Mononuclear cell (primary cell): ENCODE data around the gene GPC6. TPM values are rescaled to one million over a fixed set of nuclear protein-coding genes. Genes with fewer than 3 reads are reported as not detected.
"Not testable (repeated sequence)": the region's sequence is repeated elsewhere in the genome, so short reads cannot be mapped to it uniquely, and the experiment has no call there.

Source experiments
- H3K27me3 ChIP-seq: 2 replicates; pipeline ENCODE4 v1.6.0; 2011; ENCODE audit warnings: low read length, control low read depth; ENCODE audit not compliant: insufficient read depth
- H3K4me1 ChIP-seq: 2 replicates; pipeline ENCODE4 v1.5.1; 2011; ENCODE audit warnings: mild to moderate bottlenecking, low read length, control low read depth; ENCODE audit not compliant: insufficient read depth
- H3K4me3 ChIP-seq: 2 replicates; pipeline ENCODE4 v1.5.1; 2011; ENCODE audit warnings: mild to moderate bottlenecking, low read length, moderate library complexity
- H3K9me3 ChIP-seq: 2 replicates; pipeline ENCODE4 v1.5.1; 2011; ENCODE audit warnings: low read depth, mild to moderate bottlenecking, control low read depth, low read length
- total RNA-seq: library from RNA; depleted of rRNA; stranded (reverse); fragments of >200 nt; gene quantifications from one replicate; pipeline ENCODE4 v1.2.3, GENCODE V29; 2012

The GPC6 gene
- total RNA-seq, 1 donor, result 0.31 TPM

GRCh38 chr13:94342436-94343242 is 1116.0 kb downstream of the GPC6 start:
- Histone ChIP-seq H3K4me1 (no peaks in the 10 kb centered on the region), H3K9me3 (no peaks in the 10 kb centered on the region)

GRCh38 chr13:94343243-94343585 is 1116.6 kb downstream of the GPC6 start:
- no peaks in the 10 kb centered on the region for H3K9me3 ChIP-seq
- H3K4me3 ChIP-seq, result no peak overlapping the region
- no peaks in the 10 kb centered on the region for H3K4me1 ChIP-seq
- no peaks in the 10 kb centered on the region for H3K27me3 ChIP-seq

More at GRCh38 chr13:94342436-94343242, 1116.0 kb downstream of the GPC6 start:
- H3K4me3 ChIP-seq, result no peak overlapping the region
- H3K27me3 ChIP-seq, result no peaks in the 10 kb centered on the region

- not testable (repeated sequence) for H3K9me3 ChIP-seq, H3K27me3 ChIP-seq, H3K4me3 ChIP-seq, H3K4me1 ChIP-seq
These were observed 1117.1 kb downstream of the GPC6 start for GRCh38 chr13:94343687-94344086.

GRCh38 chr13:94344126-94344818 is 1117.7 kb downstream of the GPC6 start:
- Histone ChIP-seq H3K4me1 (no peaks in the 10 kb centered on the region), H3K27me3 (no peaks in the 10 kb centered on the region), H3K4me3 (no peak overlapping the region), H3K9me3 (no peaks in the 10 kb centered on the region)

- Histone ChIP-seq H3K4me1 (no peaks in the 10 kb centered on the region), H3K27me3 (no peaks in the 10 kb centered on the region), H3K4me3 (no peak overlapping the region), H3K9me3 (no peaks in the 10 kb centered on the region)
These were observed 1119.0 kb downstream of the GPC6 start for GRCh38 chr13:94345374-94346195.

- Histone ChIP-seq H3K4me1 (no peaks in the 10 kb centered on the region), H3K4me3 (no peak overlapping the region), H3K27me3 (no peaks in the 10 kb centered on the region), H3K9me3 (no peaks in the 10 kb centered on the region)
These were observed 1119.8 kb downstream of the GPC6 start for GRCh38 chr13:94346261-94347019.

GRCh38 chr13:94351292-94351990 is 1124.8 kb downstream of the GPC6 start:
- no peaks in the 10 kb centered on the region for H3K27me3 ChIP-seq
- H3K9me3 ChIP-seq, result no peaks in the 10 kb centered on the region
- no peak overlapping the region for H3K4me3 ChIP-seq
- no peaks in the 10 kb centered on the region for H3K4me1 ChIP-seq

GRCh38 chr13:94352057-94352456 is 1125.5 kb downstream of the GPC6 start:
- Histone ChIP-seq H3K4me1 (no peaks in the 10 kb centered on the region), H3K4me3 (no peak overlapping the region), H3K27me3 (no peaks in the 10 kb centered on the region), H3K9me3 (no peaks in the 10 kb centered on the region)

GRCh38 chr13:94353167-94353710 is 1126.6 kb downstream of the GPC6 start:
- Histone ChIP-seq H3K27me3 (no peaks in the 10 kb centered on the region), H3K9me3 (no peaks in the 10 kb centered on the region), H3K4me1 (no peaks in the 10 kb centered on the region), H3K4me3 (no peak overlapping the region)

- no peaks in the 10 kb centered on the region for H3K27me3 ChIP-seq
- H3K4me3 ChIP-seq, result no peak overlapping the region
- no peaks in the 10 kb centered on the region for H3K9me3 ChIP-seq
- H3K4me1 ChIP-seq, result no peaks in the 10 kb centered on the region
These were observed 1133.3 kb downstream of the GPC6 start for GRCh38 chr13:94359875-94360274.

- Histone ChIP-seq H3K9me3 (no peaks in the 10 kb centered on the region), H3K4me1 (no peaks in the 10 kb centered on the region), H3K27me3 (no peaks in the 10 kb centered on the region), H3K4me3 (no peak overlapping the region)
These were observed 1135.9 kb downstream of the GPC6 start for GRCh38 chr13:94362411-94362909.

- Histone ChIP-seq H3K9me3 (no peaks in the 10 kb centered on the region), H3K4me1 (no peaks in the 10 kb centered on the region), H3K27me3 (no peaks in the 10 kb centered on the region), H3K4me3 (no peak overlapping the region)
These were observed 1140.1 kb downstream of the GPC6 start for GRCh38 chr13:94366677-94367076.

GRCh38 chr13:94369972-94370436 is 1143.4 kb downstream of the GPC6 start:
- Histone ChIP-seq H3K27me3 (no peaks in the 10 kb centered on the region), H3K4me3 (no peak overlapping the region), H3K9me3 (no peaks in the 10 kb centered on the region), H3K4me1 (no peaks in the 10 kb centered on the region)

- no peaks in the 10 kb centered on the region for H3K27me3 ChIP-seq
- no peaks in the 10 kb centered on the region for H3K9me3 ChIP-seq
- no peak overlapping the region for H3K4me3 ChIP-seq
- H3K4me1 ChIP-seq, result no peaks in the 10 kb centered on the region
These were observed 1145.2 kb downstream of the GPC6 start for GRCh38 chr13:94371855-94372254.
